Stimulated activated CD4-positive, alpha-beta T cell treated with anti-CD3 and anti-CD28 coated beads, TNF-alpha, amount 100 ng/mL, for 1 hour (primary cell): ENCODE results near the gene NUBP2.

Experiments used
- DNase-seq, 3 donors: peaks; one replicate each; pipeline ENCODE4 v3.0.0-alpha.2; 2020; ENCODE audit warnings: low read depth in 3 of 3, low spot score in 1 of 3

NUBP2 gene

GRCh38 chr16:1782408-1783264, at the start of gene NUBP2, which contains the start of gene SPSB3:
Gene NUBP2 (plus strand): TSS chr16:1782960. CDS start chr16:1783021, 61 bp downstream.
Gene SPSB3 (minus strand): TSS chr16:1782571. CDS start chr16:1781483, 1,088 bp downstream.
- DNase-seq, result peak; percentile 88 to 97 (median 96)

GRCh38 chr16:1734123-1734522, 48.6 kb upstream of the NUBP2 start:
- DNase-seq, result no peak

- DNase-seq, result no peak
Observed at GRCh38 chr16:1734816-1735215, 47.9 kb upstream of the NUBP2 start.

GRCh38 chr16:1740234-1740633, 42.5 kb upstream of the NUBP2 start:
- DNase-seq, result no peak

- no peak for DNase-seq
Observed at GRCh38 chr16:1740781-1741490, 41.8 kb upstream of the NUBP2 start.

GRCh38 chr16:1741553-1742165, 41.1 kb upstream of the NUBP2 start:
- DNase-seq, result no peak

- no peak for DNase-seq
Observed at GRCh38 chr16:1743376-1744337, 39.1 kb upstream of the NUBP2 start.

- DNase-seq, result no peak
Observed at GRCh38 chr16:1744338-1744840, 38.4 kb upstream of the NUBP2 start.

GRCh38 chr16:1745181-1745899, 37.4 kb upstream of the NUBP2 start:
- DNase-seq, result no peak

- no peak for DNase-seq
Observed at GRCh38 chr16:1745900-1746692, 36.7 kb upstream of the NUBP2 start.

GRCh38 chr16:1746693-1747195, 36.0 kb upstream of the NUBP2 start:
- no peak for DNase-seq

- no peak for DNase-seq
Observed at GRCh38 chr16:1747934-1748333, 34.8 kb upstream of the NUBP2 start.

- no peak for DNase-seq
Observed at GRCh38 chr16:1749152-1750117, 33.3 kb upstream of the NUBP2 start.

GRCh38 chr16:1751946-1752345, 30.8 kb upstream of the NUBP2 start:
- no peak for DNase-seq

- DNase-seq, result no peak
Observed at GRCh38 chr16:1752853-1753252, 29.9 kb upstream of the NUBP2 start.

- no peak for DNase-seq
Observed at GRCh38 chr16:1754204-1754603, 28.6 kb upstream of the NUBP2 start.

- DNase-seq, result no peak
Observed at GRCh38 chr16:1757714-1758461, 24.9 kb upstream of the NUBP2 start.
